Esophagus muscularis mucosa (tissue), 3 donors: Measurements from ENCODE around the gene NUP54.

Experiments
- EP300 ChIP-seq: sonication (generic); formaldehyde crosslinking; IDR thresholded peaks from one replicate; pipeline ENCODE4 v1.6.1; 2017; ENCODE audit warnings: antibody characterized with exemption
- TF ChIP-seq, protein P1 (sequence below), 3 experiments: fragments of 200-600 bp in 2 of 3; fragments of 450-650 bp in 1 of 3; sonication (generic) in 2 of 3; IDR thresholded peaks; one replicate each; pipeline ENCODE4 v1.5.1; 2017 to 2019; ENCODE audit warnings: antibody characterized with exemption in 3 of 3, mild to moderate bottlenecking in 2 of 3, moderate library complexity in 1 of 3

DNA sequence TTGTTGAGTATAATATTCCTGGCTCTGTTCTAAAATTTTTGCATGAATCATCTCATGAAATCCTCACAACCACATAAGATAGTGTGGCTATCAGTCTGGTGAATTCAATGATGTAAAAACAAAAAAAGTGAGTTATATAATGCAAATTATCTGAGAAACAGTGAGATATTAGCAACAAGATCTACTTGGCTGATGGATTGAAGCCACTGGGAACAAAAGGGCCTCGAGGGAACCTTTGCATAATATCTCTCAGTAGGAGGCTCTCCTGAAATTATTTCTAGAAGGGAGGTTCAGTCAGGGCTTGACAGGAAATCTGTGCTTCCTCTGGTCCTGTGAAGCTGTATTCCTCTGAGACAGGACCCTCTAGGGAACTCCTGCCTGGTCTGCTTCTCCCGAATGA, 30.1 kb upstream of the NUP54 start:
- TF ChIP-seq, protein P1, sequence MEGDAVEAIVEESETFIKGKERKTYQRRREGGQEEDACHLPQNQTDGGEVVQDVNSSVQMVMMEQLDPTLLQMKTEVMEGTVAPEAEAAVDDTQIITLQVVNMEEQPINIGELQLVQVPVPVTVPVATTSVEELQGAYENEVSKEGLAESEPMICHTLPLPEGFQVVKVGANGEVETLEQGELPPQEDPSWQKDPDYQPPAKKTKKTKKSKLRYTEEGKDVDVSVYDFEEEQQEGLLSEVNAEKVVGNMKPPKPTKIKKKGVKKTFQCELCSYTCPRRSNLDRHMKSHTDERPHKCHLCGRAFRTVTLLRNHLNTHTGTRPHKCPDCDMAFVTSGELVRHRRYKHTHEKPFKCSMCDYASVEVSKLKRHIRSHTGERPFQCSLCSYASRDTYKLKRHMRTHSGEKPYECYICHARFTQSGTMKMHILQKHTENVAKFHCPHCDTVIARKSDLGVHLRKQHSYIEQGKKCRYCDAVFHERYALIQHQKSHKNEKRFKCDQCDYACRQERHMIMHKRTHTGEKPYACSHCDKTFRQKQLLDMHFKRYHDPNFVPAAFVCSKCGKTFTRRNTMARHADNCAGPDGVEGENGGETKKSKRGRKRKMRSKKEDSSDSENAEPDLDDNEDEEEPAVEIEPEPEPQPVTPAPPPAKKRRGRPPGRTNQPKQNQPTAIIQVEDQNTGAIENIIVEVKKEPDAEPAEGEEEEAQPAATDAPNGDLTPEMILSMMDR (IDR thresholded peaks at IDR 0.05), result no peak
- TF ChIP-seq EP300, result no peak
